ENCODE data around the gene CD200R1.

- TF ChIP-seq CTCF (IDR thresholded peaks at IDR 0.05; ENCODE audit: poor library complexity) (peak; percentile 70), EZH2 (IDR thresholded peaks at IDR 0.05; ENCODE audit: borderline replicate concordance) (no peak), EZH2phosphoT487 (IDR thresholded peaks at IDR 0.05; ENCODE audit: low read depth, severe bottlenecking, unreplicated experiment) (no peak)
These were observed 4.4 kb upstream of the CD200R1 start for GRCh38 chr3:112979244-112979832.
